Spinal cord (tissue), 10 donors: ENCODE results near the gene DNAJC27. TPM values are rescaled to one million over a fixed set of nuclear protein-coding genes. Genes with fewer than 3 reads are reported as not detected.
"Not testable (repeated sequence)": the region's sequence is repeated elsewhere in the genome, so short reads cannot be mapped to it uniquely, and the experiment has no call there.

Experiments used
- DNase-seq, 6 donors: peaks; one replicate each; pipeline versions ENCODE4 v3.0.0 to v3.0.0-alpha.2; 2013 to 2015; ENCODE audit warnings: low spot score in 6 of 6, low read depth in 4 of 6
- H3K27ac ChIP-seq: one replicate; pipeline ENCODE4 v1.5.1; 2013; ENCODE audit warnings: low read depth, low read length, control low read depth
- H3K27me3 ChIP-seq: one replicate; pipeline ENCODE4 v1.6.1; 2013; ENCODE audit warnings: low read length; ENCODE audit not compliant: control insufficient read depth, insufficient read depth
- H3K36me3 ChIP-seq: one replicate; pipeline ENCODE4 v1.6.1; 2013; ENCODE audit warnings: low read length; ENCODE audit not compliant: control insufficient read depth, insufficient read depth
- H3K4me1 ChIP-seq: one replicate; pipeline ENCODE4 v1.6.1; 2013; ENCODE audit warnings: low read length; ENCODE audit not compliant: control insufficient read depth, insufficient read depth
- H3K4me3 ChIP-seq: one replicate; pipeline ENCODE4 v1.5.1; 2013; ENCODE audit warnings: low read depth, low read length, control low read depth
- H3K9me3 ChIP-seq: one replicate; pipeline ENCODE4 v1.6.1; 2013; ENCODE audit warnings: low read length; ENCODE audit not compliant: control insufficient read depth, insufficient read depth
- WGBS: methylation state at CpG from one replicate; pipeline ENCODE4 v1.1.5; 2013; ENCODE audit warnings: missing lambda C conversion rate; ENCODE audit not compliant: insufficient coverage; 5-methylcytosine and 5-hydroxymethylcytosine counted together
- polyA plus RNA-seq, 2 donors: library from polyadenylated mRNA; unstranded; fragments of 120-200 nt; gene quantifications; one replicate each; pipeline ENCODE4 v1.2.1, GENCODE V29; 2013; ENCODE audit not compliant: insufficient read length in 2 of 2
- total RNA-seq, 2 donors: library from RNA; depleted of rRNA in 1 of 2; stranded (reverse); fragments of 120-200 nt in 1 of 2; fragments of >200 nt in 1 of 2; gene quantifications; one replicate each; pipeline versions ENCODE4 v1.2.3 to v1.2.4, GENCODE V29; 2013 to 2014
- donor health status: healthy.

The DNAJC27 gene
- total and polyA plus RNA-seq, 4 donors, result 11.2 to 22.0 (median 12.6) TPM

GRCh38 chr2:24999097-24999496 is 27.3 kb upstream of the DNAJC27 start:
- DNase-seq, H3K36me3 ChIP-seq, H3K4me3 ChIP-seq, H3K27me3 ChIP-seq, H3K9me3 ChIP-seq, H3K27ac ChIP-seq, H3K4me1 ChIP-seq: not testable (repeated sequence)
- WGBS, result 100% methylated on average over 2 of the region's 8 CpGs

DNA sequence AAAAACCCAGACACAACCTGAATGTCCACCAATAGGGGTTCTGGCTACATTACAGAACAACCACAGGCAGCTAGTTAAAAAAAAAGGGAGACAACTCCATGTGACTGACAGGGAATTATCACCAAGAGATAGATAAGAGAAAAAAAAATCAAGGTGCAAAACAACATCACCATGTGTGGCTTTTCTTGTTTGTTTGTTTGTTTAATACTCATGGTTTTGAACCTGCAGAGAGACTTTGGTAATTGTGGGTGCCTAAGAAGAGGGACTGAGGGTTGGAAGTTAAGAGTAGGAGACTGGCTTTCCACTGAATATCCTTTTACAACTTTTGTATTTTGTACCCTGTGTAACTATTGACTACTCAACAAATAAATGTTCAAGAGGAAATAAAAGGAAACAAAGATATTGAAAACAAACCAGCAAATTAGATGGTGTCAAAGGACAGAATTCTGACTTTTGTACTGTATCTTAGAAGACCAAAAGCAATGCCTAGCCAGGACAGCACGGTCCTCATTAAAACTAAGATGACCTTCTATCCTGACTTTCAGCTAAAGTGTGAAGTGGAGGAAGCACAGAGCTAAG is 22.5 kb upstream of the DNAJC27 start:
- no peaks in the 10 kb centered on the region for H3K36me3 ChIP-seq
- H3K27me3 ChIP-seq, result no peaks in the 10 kb centered on the region
- WGBS, result no CpG with 5 or more reads among the region's 1 CpG
- H3K9me3 ChIP-seq, result no peaks in the 10 kb centered on the region
- no peak overlapping the region for H3K4me3 ChIP-seq
- H3K4me1 ChIP-seq, result no peaks in the 10 kb centered on the region
- no peak overlapping the region for H3K27ac ChIP-seq
- no peak for DNase-seq

- peak in 1 of 6 donors; percentile 29 for DNase-seq
- Histone ChIP-seq H3K36me3 (no peaks in the 10 kb centered on the region), H3K4me3 (no peak overlapping the region), H3K27ac (no peak overlapping the region), H3K27me3 (no peaks in the 10 kb centered on the region), H3K4me1 (no peaks in the 10 kb centered on the region), H3K9me3 (no peaks in the 10 kb centered on the region)
- 32% methylated on average over 6 of the region's 6 CpGs for WGBS
Observed at GRCh38 chr2:24993406-24994145, 21.8 kb upstream of the DNAJC27 start.

- no peak overlapping the region for H3K4me3 ChIP-seq
- H3K4me1 ChIP-seq, result peaks cover 12% of the 10 kb centered on the region
- 17% methylated on average over 1 of the region's 3 CpGs for WGBS
- H3K9me3 ChIP-seq, result no peaks in the 10 kb centered on the region
- H3K36me3 ChIP-seq, result no peaks in the 10 kb centered on the region
- H3K27me3 ChIP-seq, result no peaks in the 10 kb centered on the region
- peak overlapping the region; percentile 52 for H3K27ac ChIP-seq
- DNase-seq, result peak in 2 of 6 donors; percentile 62 to 75
Observed at GRCh38 chr2:24986372-24986771, 14.6 kb upstream of the DNAJC27 start.

- Histone ChIP-seq H3K27me3 (no peaks in the 10 kb centered on the region), H3K4me1 (peaks cover 12% of the 10 kb centered on the region), H3K9me3 (no peaks in the 10 kb centered on the region), H3K36me3 (no peaks in the 10 kb centered on the region), H3K27ac (peak overlapping the region; percentile 67), H3K4me3 (no peak overlapping the region)
- 67% methylated on average over 8 of the region's 8 CpGs for WGBS
- DNase-seq, result peak in 2 of 6 donors; percentile 59 to 88
Observed at GRCh38 chr2:24985511-24985910, 13.8 kb upstream of the DNAJC27 start.

- H3K4me1 ChIP-seq, result peaks cover 12% of the 10 kb centered on the region
- H3K9me3 ChIP-seq, result no peaks in the 10 kb centered on the region
- H3K36me3 ChIP-seq, result no peaks in the 10 kb centered on the region
- H3K4me3 ChIP-seq, result peak overlapping the region; percentile 2
- H3K27me3 ChIP-seq, result no peaks in the 10 kb centered on the region
- 3% methylated on average over 8 of the region's 8 CpGs for WGBS
- peak overlapping the region; percentile 71 for H3K27ac ChIP-seq
- peak; percentile 86 to 98 (median 88) for DNase-seq
Observed at GRCh38 chr2:24984912-24985311, 13.2 kb upstream of the DNAJC27 start.

- H3K4me3 ChIP-seq, result no peak overlapping the region
- H3K27ac ChIP-seq, result no peak overlapping the region
- no peaks in the 10 kb centered on the region for H3K9me3 ChIP-seq
- peaks cover 2% of the 10 kb centered on the region for H3K36me3 ChIP-seq
- H3K27me3 ChIP-seq, result no peaks in the 10 kb centered on the region
- DNase-seq, result peak in 1 of 6 donors; percentile 84
- WGBS, result 20% methylated on average over 1 of the region's 3 CpGs
- H3K4me1 ChIP-seq, result peaks cover 12% of the 10 kb centered on the region
Observed at GRCh38 chr2:24981411-24982136, 9.8 kb upstream of the DNAJC27 start.

GRCh38 chr2:24978661-24979060 is 6.9 kb upstream of the DNAJC27 start:
- no peak overlapping the region for H3K27ac ChIP-seq
- H3K27me3 ChIP-seq, result no peaks in the 10 kb centered on the region
- H3K36me3 ChIP-seq, result peaks cover 2% of the 10 kb centered on the region
- no peaks in the 10 kb centered on the region for H3K9me3 ChIP-seq
- no peak overlapping the region for H3K4me3 ChIP-seq
- H3K4me1 ChIP-seq, result peaks cover 3% of the 10 kb centered on the region
- 100% methylated on average over 1 of the region's 1 CpG for WGBS
- DNase-seq, result no peak

GRCh38 chr2:24977631-24978030 is 5.9 kb upstream of the DNAJC27 start:
- peaks cover 2% of the 10 kb centered on the region for H3K36me3 ChIP-seq
- no peak for DNase-seq
- H3K9me3 ChIP-seq, result no peaks in the 10 kb centered on the region
- H3K27ac ChIP-seq, result no peak overlapping the region
- H3K4me3 ChIP-seq, result no peak overlapping the region
- peaks cover 3% of the 10 kb centered on the region for H3K4me1 ChIP-seq
- no CpG with 5 or more reads among the region's 2 CpGs for WGBS
- no peaks in the 10 kb centered on the region for H3K27me3 ChIP-seq
